CD4-positive, alpha-beta memory T cell (primary cell): ENCODE measurements around the gene ZNF346. TPM values are rescaled to one million over a fixed set of nuclear protein-coding genes. Genes with fewer than 3 reads are reported as not detected.

ENCODE experiments used
- polyA plus RNA-seq, 2 donors: library from polyadenylated mRNA; unstranded; fragments of 300-500 nt; fragmentation: Illumina TruSeq; gene quantifications; one replicate each; pipeline ENCODE4 v1.2.3, GENCODE V29; 2021
- total RNA-seq, 2 experiments: library from RNA; stranded (reverse); gene quantifications; one replicate each; pipeline ENCODE4 v1.2.3, GENCODE V29; 2021

The ZNF346 gene
- total and polyA plus RNA-seq, 4 experiments from 2014 or later, result 7.3 to 29.1 (median 21.4) TPM

Other genes with a start within 250 kb of the ZNF346 start
- not detected for gene UNC5A, start 212.1 kb upstream of the ZNF346 start, total RNA-seq
- not detected for gene UNC5A, start 212.1 kb upstream of the ZNF346 start, polyA plus RNA-seq
- gene HK3, start 123.3 kb upstream of the ZNF346 start, total RNA-seq, result 1 to 10 TPM; 1.5 to 3.1 TPM
- gene HK3, start 123.3 kb upstream of the ZNF346 start, polyA plus RNA-seq, result not detected
- gene UIMC1, start 15.9 kb upstream of the ZNF346 start, total RNA-seq, result 10 to 100 TPM; 57.1 to 61.7 TPM
- 10 to 100 TPM; 16.7 to 25.3 TPM for gene UIMC1, start 15.9 kb upstream of the ZNF346 start, polyA plus RNA-seq
- 1 to 10 TPM; 2.2 to 3.0 TPM for gene FGFR4, start 64.2 kb downstream of the ZNF346 start, total RNA-seq
- gene FGFR4, start 64.2 kb downstream of the ZNF346 start, polyA plus RNA-seq, result not detected
- 100 to 1,000 TPM; 116 to 122 TPM for gene NSD1, start 111.1 kb downstream of the ZNF346 start, total RNA-seq
- gene NSD1, start 111.1 kb downstream of the ZNF346 start, polyA plus RNA-seq, result 10 to 100 TPM; 14.3 to 64.2 TPM